ENCODE measurements around the gene CBLB.
"Not testable (repeated sequence)": the region's sequence is repeated elsewhere in the genome, so short reads cannot be mapped to it uniquely, and the experiment has no call there.

CBLB gene

GRCh38 chr3:105752791-105753415 is 115.9 kb downstream of the CBLB start:
- no peak for DNase-seq (ENCODE audit: low spot score)

GRCh38 chr3:105747696-105748095 is 121.1 kb downstream of the CBLB start:
- no peak for DNase-seq (ENCODE audit: low spot score)

GRCh38 chr3:105747060-105747541 is 121.7 kb downstream of the CBLB start:
- DNase-seq (ENCODE audit: low spot score), result peak; percentile 56

GRCh38 chr3:105746231-105746996 is 122.4 kb downstream of the CBLB start:
- DNase-seq (ENCODE audit: low spot score), result peak; percentile 77

- DNase-seq (ENCODE audit: low spot score), result no peak
Observed at GRCh38 chr3:105745046-105745445, 123.8 kb downstream of the CBLB start.

- DNase-seq (ENCODE audit: low spot score), result no peak
Observed at GRCh38 chr3:105744202-105744601, 124.6 kb downstream of the CBLB start.

GRCh38 chr3:105733356-105733755 is 135.5 kb downstream of the CBLB start:
- no peak for DNase-seq (ENCODE audit: low spot score)

- no peak for DNase-seq (ENCODE audit: low spot score)
Observed at GRCh38 chr3:105731686-105732085, 137.1 kb downstream of the CBLB start.

- DNase-seq (ENCODE audit: low spot score), result no peak
Observed at GRCh38 chr3:105730801-105731354, 137.9 kb downstream of the CBLB start.

- DNase-seq (ENCODE audit: low spot score), result no peak
Observed at GRCh38 chr3:105729667-105730066, 139.1 kb downstream of the CBLB start.

GRCh38 chr3:105728771-105729312 is 140.0 kb downstream of the CBLB start:
- DNase-seq (ENCODE audit: low spot score), result peak; percentile 1

GRCh38 chr3:105727036-105727435 is 141.8 kb downstream of the CBLB start:
- not testable (repeated sequence) for DNase-seq (ENCODE audit: low spot score)

- DNase-seq (ENCODE audit: low spot score), result peak; percentile 18
Observed at GRCh38 chr3:105722943-105723556, 145.8 kb downstream of the CBLB start.

GRCh38 chr3:105719791-105720190 is 149.0 kb downstream of the CBLB start:
- DNase-seq (ENCODE audit: low spot score), result no peak

GRCh38 chr3:105715372-105715771 is 153.4 kb downstream of the CBLB start:
- peak; percentile 11 for DNase-seq (ENCODE audit: low spot score)

GRCh38 chr3:105714453-105714852 is 154.4 kb downstream of the CBLB start:
- no peak for DNase-seq (ENCODE audit: low spot score)

- no peak for DNase-seq (ENCODE audit: low spot score)
Observed at GRCh38 chr3:105708980-105709379, 159.8 kb downstream of the CBLB start.

- no peak for DNase-seq (ENCODE audit: low spot score)
Observed at GRCh38 chr3:105707009-105707408, 161.8 kb downstream of the CBLB start.

GRCh38 chr3:105704726-105705410 is 163.9 kb downstream of the CBLB start:
- DNase-seq (ENCODE audit: low spot score), result no peak

- no peak for DNase-seq (ENCODE audit: low spot score)
Observed at GRCh38 chr3:105700575-105700974, 168.2 kb downstream of the CBLB start.

GRCh38 chr3:105691633-105692032 is 177.2 kb downstream of the CBLB start:
- DNase-seq (ENCODE audit: low spot score), result no peak

GRCh38 chr3:105691053-105691452 is 177.8 kb downstream of the CBLB start:
- no peak for DNase-seq (ENCODE audit: low spot score)

All from kidney tubule cell (primary cell).